Stimulated activated CD4-positive, alpha-beta T cell treated with anti-CD3 and anti-CD28 coated beads, Interleukin-15, amount 100 ng/mL, for 48 hours (primary cell): ENCODE measurements around the gene LYPD8.
"Not testable (repeated sequence)": the region's sequence is repeated elsewhere in the genome, so short reads cannot be mapped to it uniquely, and the experiment has no call there.

Experiments used
- DNase-seq, 2 donors: peaks; one replicate each; pipeline ENCODE4 v3.0.0-alpha.2; 2020; ENCODE audit warnings: low read depth in 2 of 2

The LYPD8 gene, protein sequence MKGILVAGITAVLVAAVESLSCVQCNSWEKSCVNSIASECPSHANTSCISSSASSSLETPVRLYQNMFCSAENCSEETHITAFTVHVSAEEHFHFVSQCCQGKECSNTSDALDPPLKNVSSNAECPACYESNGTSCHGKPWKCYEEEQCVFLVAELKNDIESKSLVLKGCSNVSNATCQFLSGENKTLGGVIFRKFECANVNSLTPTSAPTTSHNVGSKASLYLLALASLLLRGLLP

DNA sequence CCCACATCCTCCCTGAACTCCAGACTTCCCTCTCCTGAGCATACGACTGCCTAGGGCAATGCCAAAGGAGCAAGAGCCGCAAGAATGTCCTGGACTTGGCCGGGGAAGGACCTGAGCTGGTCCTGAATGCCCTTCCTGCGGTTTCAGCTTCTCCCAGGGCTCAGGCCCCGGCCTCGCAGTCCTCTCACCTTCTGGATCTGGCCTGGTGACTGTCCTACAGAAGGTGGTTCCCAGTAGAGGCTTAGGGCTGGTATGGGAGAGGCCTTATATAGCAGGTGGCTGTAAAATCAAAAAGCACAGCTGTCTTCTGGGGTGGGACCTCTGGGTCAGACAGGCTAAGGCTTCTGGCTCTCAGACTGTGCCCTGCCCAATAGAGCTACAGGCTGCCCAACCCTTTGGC, at the start of gene LYPD8:
Gene LYPD8 (minus strand): TSS at position 243 of the 400 bp plus-strand sequence. CDS start 4,678 bp downstream, outside the sequence.
- no peak for DNase-seq

DNA sequence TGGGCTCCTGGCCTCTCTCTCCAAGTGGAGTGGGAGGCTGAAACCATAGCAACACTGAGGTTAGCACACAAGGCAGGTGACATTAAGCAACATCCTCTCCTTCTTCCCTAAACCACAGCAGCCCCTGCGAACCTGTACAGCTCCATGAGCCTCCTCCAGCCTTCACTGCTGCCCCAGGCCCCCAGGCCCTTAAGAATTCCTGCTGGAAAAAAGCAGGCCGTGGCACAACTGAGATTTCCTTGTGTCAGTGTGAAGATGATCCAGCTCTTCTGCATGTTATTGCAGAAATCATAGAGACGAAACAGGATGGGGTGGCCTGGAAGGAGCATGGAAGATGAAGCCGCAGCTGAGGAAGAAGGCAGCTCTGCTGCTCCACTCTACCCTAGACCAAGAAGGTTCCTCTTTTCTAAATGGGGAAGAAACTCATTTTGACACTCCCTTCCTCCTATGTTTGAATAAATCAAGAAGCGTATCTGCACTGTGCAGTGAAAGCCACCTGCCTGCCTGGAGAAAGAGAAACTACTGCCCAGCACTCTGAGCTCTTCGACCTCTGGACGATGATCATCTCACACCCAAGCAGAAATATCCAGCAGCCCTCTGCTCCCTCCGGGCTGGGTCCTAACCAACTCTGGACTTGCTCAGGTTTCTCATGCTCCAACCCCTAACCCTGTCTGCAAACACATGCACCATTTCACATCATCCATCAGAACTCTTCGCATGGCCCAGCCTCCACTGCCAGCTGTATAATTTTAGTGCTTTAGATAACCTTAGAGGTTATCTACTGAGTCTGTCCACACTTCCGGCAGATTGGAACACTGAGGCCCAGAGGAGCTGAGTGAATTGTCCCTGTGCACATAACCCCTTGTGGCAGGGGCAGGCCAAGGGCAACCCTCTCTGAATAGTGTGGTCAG, 49.5 kb upstream of the LYPD8 start:
- no peak for DNase-seq

DNA sequence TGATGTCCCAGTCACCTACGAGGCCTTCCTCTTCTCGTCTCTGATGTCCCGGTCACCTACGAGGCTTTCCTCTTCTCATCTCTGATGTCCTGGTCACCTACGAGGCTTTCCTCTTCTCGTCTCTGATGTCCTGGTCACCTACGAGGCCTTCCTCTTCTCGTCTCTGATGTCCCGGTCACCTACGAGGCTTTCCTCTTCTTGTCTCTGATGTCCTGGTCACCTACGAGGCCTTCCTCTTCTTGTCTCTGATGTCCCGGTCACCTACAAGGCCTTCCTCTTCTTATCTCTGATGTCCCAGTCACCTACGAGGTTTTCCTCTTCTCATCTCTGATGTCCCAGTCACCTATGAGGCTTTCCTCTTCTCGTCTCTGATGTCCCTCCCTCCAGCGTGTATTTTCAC, 47.9 kb upstream of the LYPD8 start:
- DNase-seq = not testable (repeated sequence)

DNA sequence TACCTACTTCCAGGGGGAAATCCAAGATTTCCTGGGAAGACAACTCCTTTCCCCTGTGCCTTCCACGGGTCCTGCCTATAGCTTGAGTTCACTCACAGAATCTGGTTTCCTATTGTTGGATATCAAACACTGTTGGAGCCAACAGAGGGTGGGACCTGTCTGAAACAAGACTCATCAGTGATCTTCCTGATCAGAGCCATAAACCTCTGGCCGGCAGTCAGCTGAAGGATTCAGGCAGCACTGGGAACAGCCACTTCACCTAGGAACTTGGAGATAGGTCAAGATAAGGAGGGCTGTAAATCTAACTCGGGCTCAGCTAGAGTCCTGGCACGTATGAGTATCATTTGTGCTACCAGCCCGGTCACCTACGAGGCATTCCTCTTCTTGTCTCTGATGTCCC, 46.9 kb upstream of the LYPD8 start:
- DNase-seq = no peak

DNA sequence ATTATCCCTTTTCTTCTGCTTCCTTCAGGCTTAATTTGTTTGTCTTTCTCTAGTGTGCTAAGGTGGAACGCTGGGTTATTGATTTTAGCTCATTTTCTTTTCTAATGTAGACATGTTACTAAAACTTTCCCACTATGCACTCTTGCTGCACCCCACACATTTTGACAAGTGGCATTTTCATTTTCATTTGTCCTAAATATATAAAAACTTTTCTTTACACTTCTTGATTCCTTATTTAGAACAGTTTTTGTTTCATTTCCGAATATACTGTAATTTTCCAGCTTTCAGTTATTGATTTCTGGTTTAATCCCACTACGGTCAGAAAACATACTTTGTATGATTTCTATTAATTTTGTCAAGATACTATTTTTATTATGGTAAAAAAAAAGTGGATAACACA, 44.9 kb upstream of the LYPD8 start:
- no peak for DNase-seq

DNA sequence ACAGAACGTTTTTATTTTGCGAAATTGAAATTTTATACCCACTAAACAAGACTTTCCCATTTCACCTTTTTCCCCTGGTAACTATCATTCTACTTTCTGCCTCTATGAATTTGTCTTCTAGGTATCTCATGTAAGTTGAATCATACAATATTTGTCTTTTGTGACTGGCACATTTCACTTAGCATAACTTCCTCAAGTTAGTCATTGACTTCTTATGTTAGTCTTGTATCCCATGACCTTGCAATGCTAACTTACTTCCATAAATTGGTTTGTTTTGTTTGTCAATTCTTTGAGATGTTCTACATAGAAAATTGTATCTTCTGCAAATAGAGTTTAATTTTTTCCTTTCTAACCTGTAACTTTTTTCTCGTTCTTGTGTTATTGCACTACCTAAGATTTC, 43.2 kb upstream of the LYPD8 start:
- no peak for DNase-seq

DNA sequence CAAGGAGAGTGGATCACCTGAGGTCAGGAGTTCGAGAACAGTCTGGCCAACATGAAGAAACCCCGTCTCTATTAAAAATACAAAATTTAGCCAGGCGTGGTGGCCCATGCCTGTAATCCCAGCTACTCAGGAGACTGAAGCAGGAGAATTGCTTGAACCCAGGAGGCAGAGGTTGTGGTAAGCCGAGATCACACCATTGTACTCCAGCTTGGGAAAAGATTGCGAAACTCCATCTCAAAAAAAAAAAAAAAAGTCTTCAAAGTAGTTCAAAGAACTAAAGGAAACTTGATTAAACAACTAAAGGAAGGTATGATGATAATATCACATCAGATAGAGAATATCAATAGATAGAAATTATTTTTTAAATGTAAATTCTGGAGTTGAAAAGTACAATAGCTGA, 39.1 kb upstream of the LYPD8 start:
- not testable (repeated sequence) for DNase-seq

DNA sequence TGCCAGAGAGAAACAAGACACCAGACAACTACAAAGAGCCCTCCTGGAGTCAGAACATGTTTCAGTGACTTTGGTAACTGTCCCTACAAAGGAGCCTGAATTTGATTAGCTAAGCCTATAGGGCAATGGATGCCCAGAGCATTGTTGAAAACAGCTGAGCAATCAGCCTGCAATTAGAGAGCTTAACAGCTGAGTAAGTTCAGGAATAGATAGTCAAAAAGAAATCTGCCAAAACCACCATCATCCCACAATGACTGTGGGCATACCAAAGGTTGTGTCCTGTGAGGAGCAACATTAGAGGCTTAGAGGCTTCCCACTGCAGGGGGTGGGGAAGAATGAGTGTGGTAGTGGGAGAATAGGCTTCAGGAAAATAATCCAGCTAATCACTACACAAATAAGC, 38.0 kb upstream of the LYPD8 start:
- no peak for DNase-seq

DNA sequence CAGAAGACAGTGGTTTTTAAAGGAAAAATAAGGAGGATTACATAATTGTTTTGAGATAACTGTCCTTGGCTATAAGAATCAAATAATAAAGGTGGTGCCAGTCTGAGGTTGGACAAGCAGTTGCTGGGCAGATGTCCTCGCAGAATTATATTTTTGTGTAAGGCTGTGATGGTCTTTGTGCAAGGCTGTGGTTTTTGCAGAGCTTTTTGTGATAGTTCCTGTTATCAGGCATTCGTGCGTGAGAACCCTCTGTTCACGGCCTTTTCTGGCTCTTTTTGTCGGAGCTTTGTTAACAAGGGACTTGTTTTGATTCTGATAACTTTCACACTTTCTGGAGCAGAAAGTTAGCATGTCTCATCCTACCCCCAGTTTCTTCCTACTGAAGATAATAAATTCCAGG, 36.8 kb upstream of the LYPD8 start:
- no peak for DNase-seq

DNA sequence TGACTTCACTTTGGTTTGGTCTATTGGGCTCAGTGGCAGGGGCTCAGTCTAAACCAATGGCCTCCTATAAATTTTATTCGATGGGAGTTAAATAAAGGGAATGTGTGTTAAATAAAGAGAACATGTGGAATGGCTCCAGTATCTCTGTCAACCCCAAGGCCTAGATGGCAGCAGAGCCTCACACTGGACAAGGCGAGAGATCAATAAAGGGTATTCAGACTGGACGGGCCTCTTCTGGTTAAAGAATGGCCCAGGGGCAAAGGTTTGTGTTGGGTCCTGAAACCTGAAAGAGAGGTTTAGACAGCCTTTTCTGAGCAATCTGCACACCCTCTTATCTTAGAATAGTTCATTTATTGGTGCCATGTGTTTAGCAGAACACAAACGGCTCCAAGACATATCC, 35.5 kb upstream of the LYPD8 start:
- no peak for DNase-seq

DNA sequence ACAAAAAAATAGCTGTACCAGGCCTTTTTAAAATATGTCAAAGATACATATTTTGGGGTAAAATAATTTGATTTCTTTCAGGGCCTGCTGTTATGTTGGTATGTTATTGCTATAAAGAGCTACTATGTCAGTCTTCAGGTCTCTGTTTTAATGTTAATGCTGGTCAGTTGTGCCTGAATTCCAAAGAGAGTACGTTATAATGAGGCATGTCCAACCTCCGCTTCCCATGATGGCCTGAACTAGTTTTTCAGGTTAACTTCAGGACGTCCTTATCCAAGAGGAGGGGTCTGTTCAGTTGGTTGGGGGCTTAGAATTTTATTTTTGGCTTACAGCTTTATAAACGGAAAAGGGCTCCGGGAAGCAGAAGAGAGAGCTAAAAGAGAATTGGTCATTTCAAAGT, 34.9 kb upstream of the LYPD8 start:
- no peak for DNase-seq

DNA sequence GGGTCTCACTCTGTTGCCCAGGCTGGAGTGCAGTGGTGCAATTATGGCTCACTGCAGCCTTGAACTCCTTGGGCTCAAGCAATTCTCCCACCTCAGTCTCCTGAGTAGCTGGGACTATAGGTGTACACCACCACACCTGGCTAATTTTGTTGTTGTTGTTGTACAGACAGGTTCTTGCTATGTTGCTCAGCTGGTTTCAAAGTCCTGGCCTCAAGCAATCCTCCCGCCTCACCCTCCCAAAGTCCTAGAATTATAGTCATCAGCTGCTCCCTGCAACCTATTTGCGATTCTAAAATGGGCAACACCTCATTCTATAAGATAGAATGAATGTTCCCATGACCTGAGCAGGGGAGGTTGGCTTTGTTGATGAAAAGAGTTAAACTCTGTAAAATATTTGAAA, 33.8 kb upstream of the LYPD8 start:
- DNase-seq = not testable (repeated sequence)

DNA sequence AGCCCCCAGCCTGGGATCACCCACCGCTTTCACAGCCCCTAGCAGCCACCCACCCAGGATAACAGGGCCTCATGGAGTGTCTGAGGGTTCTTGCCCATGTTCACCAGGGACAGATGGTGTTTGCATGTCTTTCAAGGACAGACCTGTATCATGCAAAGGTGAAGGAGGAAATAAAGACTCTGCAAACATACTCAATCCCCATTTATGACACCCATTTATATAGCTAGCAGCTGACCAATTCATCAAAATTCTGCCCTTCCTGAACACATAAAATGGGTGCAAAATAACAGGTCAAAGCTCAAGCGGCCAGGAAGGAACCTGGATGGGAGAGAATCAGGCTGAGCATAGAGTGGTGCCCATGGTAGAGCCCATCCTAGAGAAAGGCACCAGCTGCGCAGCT, 32.8 kb upstream of the LYPD8 start:
- DNase-seq = no peak

DNA sequence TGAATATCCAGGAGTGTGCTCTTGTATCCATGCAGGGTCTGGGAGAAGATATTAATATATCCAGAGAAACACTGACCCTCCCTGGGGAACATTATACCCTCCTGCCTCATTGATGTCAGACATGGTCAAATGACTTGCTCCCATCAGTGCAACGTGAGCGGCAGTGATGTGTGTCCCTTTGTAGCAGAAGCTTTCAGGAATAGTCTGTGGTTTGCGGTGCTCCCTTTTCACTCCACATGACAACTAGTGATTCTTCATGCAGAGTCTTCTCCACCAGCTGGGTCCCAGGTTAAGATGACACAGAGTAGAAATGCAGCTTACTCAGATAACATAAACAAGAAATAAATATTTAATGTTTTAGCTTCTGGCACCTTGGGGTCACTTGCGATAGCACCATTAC, 31.9 kb upstream of the LYPD8 start:
- DNase-seq = no peak

DNA sequence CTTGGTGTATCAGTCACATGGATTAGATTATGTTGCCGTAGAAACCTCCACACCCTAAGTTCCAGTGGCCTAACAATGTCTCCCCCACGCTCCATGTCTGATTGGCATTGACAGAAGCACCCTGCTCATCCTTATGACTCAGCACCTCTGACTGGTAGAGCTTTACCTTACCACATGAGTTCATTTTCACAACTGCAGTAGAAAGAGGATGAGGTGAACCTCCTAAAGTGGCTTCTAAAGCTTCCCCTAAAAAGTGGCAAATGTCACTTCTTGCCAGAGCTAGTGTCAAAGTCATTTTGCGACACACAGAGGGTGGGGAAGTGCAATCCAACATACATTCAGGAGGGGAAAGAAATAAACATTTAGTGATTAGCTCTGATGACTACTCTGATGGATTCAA, 30.6 kb upstream of the LYPD8 start:
- no peak for DNase-seq

DNA sequence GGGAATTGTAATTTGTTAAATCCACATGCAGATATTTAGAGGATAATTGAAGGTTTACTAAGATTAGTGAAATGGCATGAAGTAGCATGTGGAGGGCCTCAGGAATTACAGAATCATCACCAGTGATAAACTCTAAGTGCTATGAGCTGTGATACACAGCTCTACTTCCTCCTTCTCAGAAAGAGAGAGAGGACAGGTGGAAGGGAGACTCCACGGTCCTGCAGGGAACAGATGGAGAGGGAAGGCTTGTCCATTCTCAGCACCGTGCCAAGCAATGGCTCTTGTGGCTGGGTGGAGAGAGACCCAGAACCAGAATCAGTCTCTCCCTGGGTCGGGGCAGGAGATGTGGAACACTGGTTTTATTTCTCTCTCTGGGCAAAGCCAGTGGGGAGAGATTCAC, 27.8 kb upstream of the LYPD8 start:
- no peak for DNase-seq

DNA sequence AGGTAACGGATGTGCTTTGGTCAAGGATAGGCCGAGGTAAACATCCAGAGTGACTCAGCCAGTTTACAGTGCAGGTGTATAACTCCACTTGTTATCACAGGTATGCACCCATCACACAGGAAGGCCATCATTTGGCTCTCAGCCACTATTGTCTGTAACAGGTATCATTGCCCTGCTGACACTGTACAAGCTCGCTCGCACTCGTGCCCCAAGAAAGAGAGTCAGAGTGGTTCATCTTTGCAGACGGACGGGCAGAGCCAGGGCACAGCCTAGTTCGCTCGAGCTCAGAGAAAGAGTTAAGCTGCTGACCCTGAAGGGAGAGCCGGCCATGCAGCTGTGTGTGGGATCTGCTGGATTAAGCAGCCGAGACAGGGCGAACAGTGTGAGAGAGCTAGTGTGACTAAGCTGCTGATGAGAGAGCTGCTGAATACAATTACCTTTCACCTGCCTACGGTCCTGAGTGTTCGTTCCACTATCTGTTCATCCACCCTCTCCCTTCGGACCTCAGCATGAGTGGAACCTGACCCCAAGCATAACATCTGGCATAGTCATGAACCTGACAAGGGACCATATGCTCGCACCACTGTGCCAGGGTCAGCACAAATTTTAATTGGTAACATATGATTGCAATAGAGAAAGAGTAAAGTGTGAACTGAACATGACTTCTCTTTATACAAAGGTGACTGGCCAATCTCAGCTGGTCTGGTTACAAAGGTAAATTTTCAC, 27.0 kb upstream of the LYPD8 start:
- no peak for DNase-seq

DNA sequence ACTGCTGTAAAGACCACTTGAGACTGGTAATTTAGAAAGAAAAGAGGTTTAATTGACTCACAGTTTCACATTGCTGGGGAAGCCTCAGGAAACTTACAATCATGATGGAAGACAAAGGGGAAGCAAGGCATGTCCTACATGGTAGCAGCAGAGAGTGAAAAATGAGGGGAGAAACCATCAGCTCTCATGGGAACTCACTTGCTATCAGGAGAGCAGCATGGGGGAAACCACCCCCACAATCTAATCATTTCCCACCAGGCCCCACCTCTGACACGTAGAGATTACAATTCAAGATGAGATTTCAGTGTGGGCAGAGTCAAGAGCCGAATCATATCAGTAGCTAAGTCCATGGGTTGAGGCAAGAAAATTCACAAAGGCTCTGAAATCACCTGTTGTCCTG, 23.8 kb upstream of the LYPD8 start:
- no peak for DNase-seq

DNA sequence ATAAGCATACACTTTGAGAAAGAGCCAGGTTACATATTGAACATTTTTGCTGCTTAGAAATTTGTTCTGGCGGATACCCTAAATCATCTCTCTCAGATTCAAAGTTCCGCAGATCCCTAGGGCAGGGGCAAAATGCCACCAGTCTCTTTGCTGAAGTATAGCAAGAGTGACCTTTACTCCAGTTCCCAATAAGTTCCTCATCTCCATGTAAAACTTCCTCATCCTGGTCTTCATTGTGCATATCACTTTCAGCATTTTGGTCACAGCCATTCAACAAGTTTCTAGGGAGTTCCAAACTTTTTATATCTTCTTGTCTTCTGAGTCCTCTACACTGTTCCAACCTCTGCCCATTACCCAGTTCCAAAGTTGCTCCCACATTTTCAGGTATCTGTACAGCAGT, 23.3 kb upstream of the LYPD8 start:
- no peak for DNase-seq

DNA sequence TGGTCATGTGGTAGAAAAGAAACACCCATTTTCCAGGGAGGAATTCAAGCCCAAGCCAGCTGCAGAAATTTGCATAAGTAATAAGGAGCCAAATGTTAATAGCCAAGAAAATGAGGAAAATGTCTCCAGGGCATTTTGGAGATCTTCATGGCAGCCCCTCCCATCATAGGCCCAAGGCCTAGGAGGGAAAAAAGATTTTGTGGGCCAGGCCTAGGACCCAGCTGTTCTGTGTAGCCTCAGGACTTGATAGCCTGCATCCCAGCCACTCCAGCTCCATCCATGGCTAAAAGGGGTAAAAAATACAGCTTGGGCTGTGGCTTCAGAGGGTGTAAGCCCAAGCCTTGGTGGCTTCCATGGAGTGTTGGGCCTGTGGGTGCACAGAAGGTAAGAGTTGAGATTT, 21.4 kb upstream of the LYPD8 start:
- no peak for DNase-seq

DNA sequence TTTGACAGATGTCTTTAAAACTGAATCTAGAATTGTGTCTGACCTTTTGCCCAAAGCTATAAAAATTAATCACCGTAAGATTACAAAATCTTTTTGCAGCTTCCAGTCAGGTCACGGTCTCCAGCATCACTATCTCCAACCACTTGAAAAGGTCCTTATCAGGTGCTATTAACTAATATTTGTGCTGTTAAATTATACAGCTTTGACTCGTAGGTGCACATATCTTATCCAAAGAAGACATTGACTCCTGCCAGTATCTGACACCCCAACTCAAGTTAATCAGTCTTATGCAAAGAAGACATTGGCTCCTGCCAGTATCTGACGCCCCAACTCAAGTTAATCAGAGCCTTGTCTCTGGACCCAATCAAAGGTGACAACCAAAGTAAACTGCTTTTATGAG, 19.9 kb upstream of the LYPD8 start:
- no peak for DNase-seq

DNA sequence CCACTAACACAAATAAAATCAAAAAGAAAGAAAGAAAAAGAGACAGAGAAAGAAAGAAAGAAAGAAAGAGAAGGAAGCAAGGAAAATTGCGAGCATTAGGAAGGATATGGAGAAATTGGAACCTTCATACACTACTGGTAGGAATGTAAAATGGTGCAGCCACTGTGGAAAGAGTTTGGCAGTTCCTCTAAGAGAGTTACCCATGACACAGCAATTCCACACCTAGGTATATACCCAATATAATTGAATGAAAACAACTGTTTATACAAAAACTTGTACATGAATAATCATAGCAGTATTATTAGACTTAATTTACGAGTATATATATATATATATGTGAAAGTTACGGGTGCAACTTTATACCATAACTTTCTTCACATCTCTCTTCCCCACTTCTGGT, 4.1 kb upstream of the LYPD8 start:
- no peak for DNase-seq

DNA sequence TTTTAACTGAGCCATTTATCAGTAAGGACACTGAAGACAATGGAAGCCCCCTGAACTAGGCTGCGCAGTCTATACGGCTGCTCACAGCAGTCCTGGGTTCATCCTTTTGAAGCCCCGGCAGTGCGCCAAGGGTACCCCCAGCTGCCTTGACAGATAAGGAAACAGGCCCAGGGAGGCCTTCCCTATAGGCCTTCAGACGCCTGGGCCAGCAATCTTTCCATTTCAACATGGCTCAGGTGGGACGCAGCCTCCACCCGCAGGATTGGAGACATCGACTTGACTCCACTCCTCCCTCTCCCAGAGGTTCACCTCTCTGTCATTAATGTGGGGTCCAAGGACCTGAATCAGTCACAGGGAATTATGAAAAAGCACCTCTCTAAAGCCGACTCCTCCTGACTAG, 2.8 kb upstream of the LYPD8 start:
- no peak for DNase-seq
